A549 (cell line): ENCODE data around the gene ROR2.

ENCODE experiments used
- CHD2 ChIP-seq: fragments of 150-350 bp; IDR thresholded peaks from 2 replicates; pipeline ENCODE4 v1.6.1; 2014; ENCODE audit warnings: low read length; ENCODE audit not compliant: partially characterized antibody
- CHD4 ChIP-seq: fragments of 200-600 bp; sonication (generic); IDR thresholded peaks from 2 replicates; pipeline ENCODE4 v1.6.1; 2016; ENCODE audit warnings: antibody characterized with exemption, mild to moderate bottlenecking, borderline replicate concordance
- CTCF ChIP-seq: fragments of >200 bp; sonication (Bioruptor Twin); formaldehyde crosslinking; IDR thresholded peaks from 3 replicates; pipeline ENCODE4 v1.5.1; 2016
- EP300 ChIP-seq, 2 experiments: fragments of >200 bp; sonication (Bioruptor Twin); formaldehyde crosslinking; IDR thresholded peaks; 2 replicates in 1 of 2; 3 replicates in 1 of 2; pipeline ENCODE4 v1.6.1; 2016 to 2017
- FOXS1 ChIP-seq: fragments of 250-450 bp; sonication (Bioruptor Pico); IDR thresholded peaks from 2 replicates; pipeline ENCODE4 v1.5.0; 2020; ENCODE audit warnings: mild to moderate bottlenecking, moderate library complexity
- HDAC2 ChIP-seq: fragments of 200-600 bp; sonication (generic); IDR thresholded peaks from 2 replicates; pipeline ENCODE4 v1.6.1; 2016
- JUNB ChIP-seq: fragments of >200 bp; sonication (Bioruptor Twin); formaldehyde crosslinking; IDR thresholded peaks from 2 replicates; pipeline ENCODE4 v1.6.1; 2016
- KDM5A ChIP-seq: fragments of 200-600 bp; sonication (generic); IDR thresholded peaks from 2 replicates; pipeline ENCODE4 v1.6.1; 2016; ENCODE audit warnings: antibody characterized with exemption, mild to moderate bottlenecking
- MAX ChIP-seq: IDR thresholded peaks from 2 replicates; pipeline ENCODE4 v1.6.1; 2012
- MYC ChIP-seq: IDR thresholded peaks from 2 replicates; pipeline ENCODE4 v1.6.1; 2012; ENCODE audit warnings: mild to moderate bottlenecking, inconsistent platforms, low read length, improper control_type of control experiment, borderline replicate concordance
- POLR2A ChIP-seq: IDR thresholded peaks from 2 replicates; pipeline ENCODE4 v1.6.1; 2012; ENCODE audit warnings: mild to moderate bottlenecking, low read length
- RAD21 ChIP-seq, 2 experiments: fragments of >200 bp in 1 of 2; sonication (Bioruptor Twin) in 1 of 2; formaldehyde crosslinking in 1 of 2; IDR thresholded peaks in 1 of 2; conservative IDR thresholded peaks in 1 of 2; 2 replicates in 1 of 2; 3 replicates in 1 of 2; pipeline ENCODE4 v1.6.1; 2012 to 2018; ENCODE audit warnings: inconsistent platforms in 1 of 2

GRCh38 chr9:91760906-91761305 lies 189.1 kb downstream of the ROR2 start:
- no peak for TF ChIP-seq POLR2A
- TF ChIP-seq CTCF: no peak
- TF ChIP-seq RAD21 (conservative IDR thresholded peaks at IDR 0.05 in 1 of 2, IDR thresholded peaks at IDR 0.05 in 1 of 2): no peak
- TF ChIP-seq MAX: no peak
- no peak for TF ChIP-seq MYC
- TF ChIP-seq CHD4: no peak
- no peak for TF ChIP-seq CHD2
- TF ChIP-seq KDM5A: no peak
- TF ChIP-seq EP300 (IDR thresholded peaks at IDR 0.05): no peak
- no peak for TF ChIP-seq JUNB
- TF ChIP-seq FOXS1 (CRISPR knock-in tag): no peak
- TF ChIP-seq HDAC2: no peak
